ENCODE data around the gene LTF. TPM values are rescaled to one million over a fixed set of nuclear protein-coding genes. Genes with fewer than 3 reads are reported as not detected.

LTF gene
- total and polyA plus RNA-seq, 9 of the 15 experiments (the other 6 are each of a cell fraction or from before 2014, with no cell fraction given), result 0.07 TPM; not detected in 8

DNA sequence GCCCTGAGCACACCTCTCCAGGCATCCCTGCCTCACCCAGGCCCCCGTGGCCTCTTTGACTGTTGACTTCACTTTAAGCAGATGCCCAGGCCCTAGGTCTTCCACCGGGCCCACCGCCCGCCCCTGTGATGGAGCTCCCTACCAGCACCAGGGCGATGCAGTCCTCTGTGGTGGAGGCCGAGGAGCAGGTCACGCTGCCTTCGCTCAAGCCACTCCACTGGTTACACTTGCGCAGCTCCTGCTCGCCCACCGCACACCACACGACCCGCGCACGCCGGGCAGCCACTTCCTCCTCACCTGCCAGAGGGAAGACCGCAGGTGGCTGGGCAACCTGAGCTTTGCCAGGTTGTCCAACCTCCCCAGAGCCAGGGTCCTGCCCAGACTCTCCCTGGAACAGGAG, 16.0 kb downstream of the LTF start (continued):
- TF ChIP-seq, protein P1, sequence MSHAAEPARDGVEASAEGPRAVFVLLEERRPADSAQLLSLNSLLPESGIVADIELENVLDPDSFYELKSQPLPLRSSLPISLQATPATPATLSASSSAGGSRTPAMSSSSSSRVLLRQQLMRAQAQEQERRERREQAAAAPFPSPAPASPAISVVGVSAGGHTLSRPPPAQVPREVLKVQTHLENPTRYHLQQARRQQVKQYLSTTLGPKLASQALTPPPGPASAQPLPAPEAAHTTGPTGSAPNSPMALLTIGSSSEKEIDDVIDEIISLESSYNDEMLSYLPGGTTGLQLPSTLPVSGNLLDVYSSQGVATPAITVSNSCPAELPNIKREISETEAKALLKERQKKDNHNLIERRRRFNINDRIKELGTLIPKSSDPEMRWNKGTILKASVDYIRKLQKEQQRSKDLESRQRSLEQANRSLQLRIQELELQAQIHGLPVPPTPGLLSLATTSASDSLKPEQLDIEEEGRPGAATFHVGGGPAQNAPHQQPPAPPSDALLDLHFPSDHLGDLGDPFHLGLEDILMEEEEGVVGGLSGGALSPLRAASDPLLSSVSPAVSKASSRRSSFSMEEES (CRISPR knock-in tag; IDR thresholded peaks at IDR 0.05), result no peak
- TF ChIP-seq HDAC1 (IDR thresholded peaks at IDR 0.05), result no peak
- no peak for TF ChIP-seq BRF1 (IDR thresholded peaks at IDR 0.05; ENCODE audit: borderline replicate concordance, extremely low read depth, insufficient read length)
- TF ChIP-seq, protein P2, sequence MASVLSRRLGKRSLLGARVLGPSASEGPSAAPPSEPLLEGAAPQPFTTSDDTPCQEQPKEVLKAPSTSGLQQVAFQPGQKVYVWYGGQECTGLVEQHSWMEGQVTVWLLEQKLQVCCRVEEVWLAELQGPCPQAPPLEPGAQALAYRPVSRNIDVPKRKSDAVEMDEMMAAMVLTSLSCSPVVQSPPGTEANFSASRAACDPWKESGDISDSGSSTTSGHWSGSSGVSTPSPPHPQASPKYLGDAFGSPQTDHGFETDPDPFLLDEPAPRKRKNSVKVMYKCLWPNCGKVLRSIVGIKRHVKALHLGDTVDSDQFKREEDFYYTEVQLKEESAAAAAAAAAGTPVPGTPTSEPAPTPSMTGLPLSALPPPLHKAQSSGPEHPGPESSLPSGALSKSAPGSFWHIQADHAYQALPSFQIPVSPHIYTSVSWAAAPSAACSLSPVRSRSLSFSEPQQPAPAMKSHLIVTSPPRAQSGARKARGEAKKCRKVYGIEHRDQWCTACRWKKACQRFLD (CRISPR knock-in tag; IDR thresholded peaks at IDR 0.05), result no peak
- TF ChIP-seq HEY1 (CRISPR knock-in tag; IDR thresholded peaks at IDR 0.05; ENCODE audit: borderline replicate concordance), result no peak
- no peak for TF ChIP-seq ILK (tag; IDR thresholded peaks at IDR 0.05; ENCODE audit: borderline replicate concordance, low read depth)

Data from K562 (cell line).